ENCODE results near the gene UBR3. TPM values are rescaled to one million over a fixed set of nuclear protein-coding genes. Genes with fewer than 3 reads are reported as not detected.

Gene UBR3
- total RNA-seq, 2 donors from 2014 or later = 42.7 to 54.1 TPM

GRCh38 chr2:170086751-170087412 lies 259.6 kb downstream of the UBR3 start:
- Mint-ChIP-seq H3K9me3 (no peaks in the 10 kb centered on the region), H3K27ac (no peak overlapping the region), H3K4me1 (ENCODE audit: low read depth in 2 of 2) (peaks cover 0 to 2% of the 10 kb centered on the region in 2 donors), H3K36me3 (no peaks in the 10 kb centered on the region), H3K27me3 (no peaks in the 10 kb centered on the region), H3K4me3 (no peak overlapping the region)
- DNase-seq (ENCODE audit: low spot score) (no peak), ATAC-seq (no peak)

- ATAC-seq (no peak), DNase-seq (ENCODE audit: low spot score) (no peak)
- Mint-ChIP-seq H3K4me1 (ENCODE audit: low read depth in 2 of 2) (peaks cover 0 to 2% of the 10 kb centered on the region in 2 donors), H3K36me3 (no peaks in the 10 kb centered on the region), H3K9me3 (peaks cover under 1% of the 10 kb centered on the region), H3K27ac (no peak overlapping the region), H3K4me3 (no peak overlapping the region), H3K27me3 (no peaks in the 10 kb centered on the region)
Observed at GRCh38 chr2:170087413-170087793, 260.1 kb downstream of the UBR3 start.

- H3K27me3 Mint-ChIP-seq = peaks cover 0 to 6% of the 10 kb centered on the region in 2 donors
- ATAC-seq = no peak
- peaks cover 0 to 2% of the 10 kb centered on the region in 2 donors for H3K4me1 Mint-ChIP-seq (ENCODE audit: low read depth in 2 of 2)
- peaks cover 5% of the 10 kb centered on the region for H3K9me3 Mint-ChIP-seq
- no peaks in the 10 kb centered on the region for H3K36me3 Mint-ChIP-seq
- no peak overlapping the region for H3K27ac Mint-ChIP-seq
- no peak overlapping the region for H3K4me3 Mint-ChIP-seq
- DNase-seq (ENCODE audit: low spot score) = no peak
Observed at GRCh38 chr2:170088776-170089175, 261.5 kb downstream of the UBR3 start.

GRCh38 chr2:170090229-170090628 lies 263.0 kb downstream of the UBR3 start:
- Mint-ChIP-seq H3K27ac (no peak overlapping the region), H3K4me3 (no peak overlapping the region), H3K27me3 (peaks cover 0 to 7% of the 10 kb centered on the region in 2 donors), H3K4me1 (ENCODE audit: low read depth in 2 of 2) (peaks cover 0 to 2% of the 10 kb centered on the region in 2 donors), H3K36me3 (no peaks in the 10 kb centered on the region), H3K9me3 (peaks cover 5% of the 10 kb centered on the region)
- no peak for ATAC-seq
- no peak for DNase-seq (ENCODE audit: low spot score)

- Mint-ChIP-seq H3K27ac (no peak overlapping the region), H3K27me3 (peaks cover 0 to 14% of the 10 kb centered on the region in 2 donors), H3K4me3 (no peak overlapping the region), H3K9me3 (peaks cover 5% of the 10 kb centered on the region), H3K4me1 (ENCODE audit: low read depth in 2 of 2) (peaks cover 0 to 2% of the 10 kb centered on the region in 2 donors), H3K36me3 (no peaks in the 10 kb centered on the region)
- DNase-seq (ENCODE audit: low spot score) (no peak), ATAC-seq (no peak)
Observed at GRCh38 chr2:170091436-170091835, 264.2 kb downstream of the UBR3 start.

GRCh38 chr2:170092436-170093060 lies 265.3 kb downstream of the UBR3 start:
- Mint-ChIP-seq H3K36me3 (no peaks in the 10 kb centered on the region), H3K4me1 (ENCODE audit: low read depth in 2 of 2) (peaks cover 0 to 2% of the 10 kb centered on the region in 2 donors), H3K9me3 (peaks cover 5% of the 10 kb centered on the region), H3K4me3 (no peak overlapping the region), H3K27me3 (peaks cover 0 to 14% of the 10 kb centered on the region in 2 donors), H3K27ac (no peak overlapping the region)
- DNase-seq (ENCODE audit: low spot score) (no peak), ATAC-seq (no peak)

GRCh38 chr2:170095380-170095779 lies 268.1 kb downstream of the UBR3 start:
- Mint-ChIP-seq H3K4me1 (ENCODE audit: low read depth in 2 of 2) (peaks cover 0 to 2% of the 10 kb centered on the region in 2 donors), H3K9me3 (peaks cover 5% of the 10 kb centered on the region), H3K27me3 (peaks cover 0 to 14% of the 10 kb centered on the region in 2 donors), H3K27ac (no peak overlapping the region), H3K36me3 (no peaks in the 10 kb centered on the region), H3K4me3 (no peak overlapping the region)
- DNase-seq (ENCODE audit: low spot score) (no peak), ATAC-seq (no peak)

GRCh38 chr2:170098626-170099312 lies 271.5 kb downstream of the UBR3 start:
- ATAC-seq (no peak), DNase-seq (ENCODE audit: low spot score) (no peak)
- no peak overlapping the region for H3K27ac Mint-ChIP-seq
- H3K4me1 Mint-ChIP-seq (ENCODE audit: low read depth in 2 of 2) = no peaks in the 10 kb centered on the region
- H3K9me3 Mint-ChIP-seq = no peaks in the 10 kb centered on the region
- no peaks in the 10 kb centered on the region for H3K36me3 Mint-ChIP-seq
- H3K4me3 Mint-ChIP-seq = no peak overlapping the region
- H3K27me3 Mint-ChIP-seq = peaks cover 2 to 10% of the 10 kb centered on the region in 2 donors

GRCh38 chr2:170101789-170102188 lies 274.5 kb downstream of the UBR3 start:
- Mint-ChIP-seq H3K27ac (no peak overlapping the region), H3K4me1 (ENCODE audit: low read depth in 2 of 2) (no peaks in the 10 kb centered on the region), H3K4me3 (no peak overlapping the region), H3K9me3 (no peaks in the 10 kb centered on the region), H3K36me3 (no peaks in the 10 kb centered on the region), H3K27me3 (peaks cover 2 to 7% of the 10 kb centered on the region in 2 donors)
- DNase-seq (ENCODE audit: low spot score) (no peak), ATAC-seq (no peak)

GRCh38 chr2:170106102-170106840 lies 279.0 kb downstream of the UBR3 start:
- no peaks in the 10 kb centered on the region for H3K4me1 Mint-ChIP-seq (ENCODE audit: low read depth in 2 of 2)
- ATAC-seq (no peak), DNase-seq (ENCODE audit: low spot score) (no peak)
- H3K36me3 Mint-ChIP-seq = no peaks in the 10 kb centered on the region
- peaks cover 2 to 7% of the 10 kb centered on the region in 2 donors for H3K27me3 Mint-ChIP-seq
- no peak overlapping the region for H3K4me3 Mint-ChIP-seq
- H3K9me3 Mint-ChIP-seq = no peaks in the 10 kb centered on the region
- no peak overlapping the region for H3K27ac Mint-ChIP-seq

GRCh38 chr2:170113168-170113894 lies 286.1 kb downstream of the UBR3 start:
- no peaks in the 10 kb centered on the region for H3K36me3 Mint-ChIP-seq
- H3K27me3 Mint-ChIP-seq = peaks cover 4 to 6% of the 10 kb centered on the region in 2 donors
- DNase-seq (ENCODE audit: low spot score) (no peak), ATAC-seq (no peak)
- H3K9me3 Mint-ChIP-seq = no peaks in the 10 kb centered on the region
- no peaks in the 10 kb centered on the region for H3K4me1 Mint-ChIP-seq (ENCODE audit: low read depth in 2 of 2)
- no peak overlapping the region for H3K27ac Mint-ChIP-seq
- H3K4me3 Mint-ChIP-seq = no peak overlapping the region

- H3K9me3 Mint-ChIP-seq = no peaks in the 10 kb centered on the region
- no peak overlapping the region for H3K4me3 Mint-ChIP-seq
- no peaks in the 10 kb centered on the region for H3K36me3 Mint-ChIP-seq
- ATAC-seq = no peak
- H3K27ac Mint-ChIP-seq = no peak overlapping the region
- DNase-seq (ENCODE audit: low spot score) = no peak
- H3K4me1 Mint-ChIP-seq (ENCODE audit: low read depth in 2 of 2) = no peaks in the 10 kb centered on the region
- H3K27me3 Mint-ChIP-seq = peaks cover 4 to 14% of the 10 kb centered on the region in 2 donors
Observed at GRCh38 chr2:170115501-170116229, 288.4 kb downstream of the UBR3 start.

GRCh38 chr2:170118641-170119040 lies 291.4 kb downstream of the UBR3 start:
- Mint-ChIP-seq H3K27me3 (peaks cover 4 to 14% of the 10 kb centered on the region in 2 donors), H3K4me3 (no peak overlapping the region), H3K36me3 (no peaks in the 10 kb centered on the region), H3K9me3 (no peaks in the 10 kb centered on the region), H3K27ac (no peak overlapping the region), H3K4me1 (ENCODE audit: low read depth in 2 of 2) (no peaks in the 10 kb centered on the region)
- DNase-seq (ENCODE audit: low spot score) = no peak
- no peak for ATAC-seq
